Cardiac fibroblast (primary cell): ENCODE data around the gene PHACTR3.

Experiments used
- DNase-seq, 2 donors: peaks; one replicate each; pipeline versions ENCODE4 v3.0.0 to v3.0.0-alpha.2; 2010; ENCODE audit warnings: low read depth in 2 of 2
- H3K4me3 ChIP-seq, 2 donors: replicated peaks in 1 of 2; 1 replicate in 1 of 2; 2 replicates in 1 of 2; pipeline ENCODE4 v1.5.1; 2011; ENCODE audit warnings: low read depth in 2 of 2, low read length in 2 of 2, mild to moderate bottlenecking in 2 of 2, moderate library complexity in 1 of 2
- CTCF ChIP-seq: IDR thresholded peaks from one replicate; pipeline ENCODE4 v1.5.1; 2011; ENCODE audit warnings: low read depth, mild to moderate bottlenecking, low read length, inconsistent platforms

Gene PHACTR3

GRCh38 chr20:59745201-59745600, 140.9 kb downstream of the PHACTR3 start:
- H3K4me3 ChIP-seq: no peak overlapping the region
- DNase-seq: no peak
- no peak for TF ChIP-seq CTCF

- TF ChIP-seq CTCF: no peak
- DNase-seq: no peak
- H3K4me3 ChIP-seq: no peak overlapping the region
Measured at GRCh38 chr20:59745716-59746115, 141.4 kb downstream of the PHACTR3 start.

- DNase-seq: no peak
- H3K4me3 ChIP-seq: no peak overlapping the region
- TF ChIP-seq CTCF: no peak
Measured at GRCh38 chr20:59746155-59746554, 141.8 kb downstream of the PHACTR3 start.

GRCh38 chr20:59747671-59748515, 143.6 kb downstream of the PHACTR3 start:
- TF ChIP-seq CTCF: no peak
- DNase-seq: no peak
- no peak overlapping the region for H3K4me3 ChIP-seq

- TF ChIP-seq CTCF: no peak
- DNase-seq: peak; percentile 3 to 34
- no peak overlapping the region for H3K4me3 ChIP-seq
Measured at GRCh38 chr20:59748619-59749191, 144.4 kb downstream of the PHACTR3 start.

GRCh38 chr20:59749301-59749700, 145.0 kb downstream of the PHACTR3 start:
- peak; percentile 24 to 29 for DNase-seq
- no peak for TF ChIP-seq CTCF
- H3K4me3 ChIP-seq: no peak overlapping the region
